CD4-positive, alpha-beta T cell treated with Interleukin-15 for 4 hours (primary cell): ENCODE data around the gene PTPN1.
"Not testable (repeated sequence)": the region's sequence is repeated elsewhere in the genome, so short reads cannot be mapped to it uniquely, and the experiment has no call there.

ENCODE experiments used
- DNase-seq: peaks from one replicate; pipeline ENCODE4 v3.0.0-alpha.2; 2020; ENCODE audit warnings: low spot score

PTPN1 gene

DNA sequence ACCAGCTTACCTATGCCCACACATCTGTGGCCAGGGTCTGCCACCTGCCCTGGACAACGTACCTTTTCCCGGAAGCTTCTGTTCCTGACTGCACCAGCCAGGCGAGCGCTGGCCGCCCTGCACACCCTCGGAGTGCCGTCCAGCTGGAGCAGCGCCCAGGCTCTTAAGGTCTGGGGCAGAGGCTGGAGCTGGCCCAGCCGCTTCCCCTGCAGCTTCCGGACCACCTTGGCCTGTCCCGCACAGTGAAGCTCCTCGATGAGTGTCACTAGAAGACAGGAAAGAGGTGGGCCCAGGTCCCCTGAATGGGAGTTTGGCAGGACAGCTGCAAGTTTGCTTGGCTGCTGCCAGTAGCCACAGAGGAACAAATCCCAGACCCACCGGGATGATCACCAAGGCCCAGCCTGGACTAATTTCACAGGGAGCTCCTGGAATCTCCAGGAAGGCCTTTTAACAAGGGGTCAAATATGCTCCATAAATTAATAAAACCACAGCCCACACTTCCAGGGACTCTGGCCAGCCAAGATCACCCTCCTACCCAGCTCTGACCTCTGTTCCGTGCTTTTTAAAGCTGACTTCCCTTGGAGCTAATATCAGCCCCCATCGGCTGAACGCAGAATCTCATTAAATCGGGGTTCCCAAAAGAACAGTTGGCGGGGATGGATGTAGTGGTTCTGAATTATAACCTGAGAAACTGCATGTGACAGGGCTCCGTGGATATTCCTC, 82.3 kb downstream of the PTPN1 start:
- no peak for DNase-seq

DNA sequence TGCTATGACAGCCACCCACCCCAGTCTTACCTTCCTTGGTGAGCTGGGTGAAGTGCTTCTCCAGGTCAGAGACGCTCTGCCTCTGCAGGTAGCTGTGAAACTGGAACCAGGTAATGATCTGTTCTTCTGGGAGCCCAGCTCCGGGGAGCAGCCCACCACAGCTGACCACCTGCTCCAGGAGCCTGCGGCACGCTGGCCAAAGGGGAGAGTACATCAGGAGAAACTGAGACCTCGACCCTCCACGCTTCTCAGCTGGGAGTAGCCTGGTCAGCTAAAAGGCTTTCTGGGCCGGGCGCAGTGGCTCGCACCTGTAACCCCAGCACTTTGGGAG, 82.8 kb downstream of the PTPN1 start:
- no peak for DNase-seq

DNA sequence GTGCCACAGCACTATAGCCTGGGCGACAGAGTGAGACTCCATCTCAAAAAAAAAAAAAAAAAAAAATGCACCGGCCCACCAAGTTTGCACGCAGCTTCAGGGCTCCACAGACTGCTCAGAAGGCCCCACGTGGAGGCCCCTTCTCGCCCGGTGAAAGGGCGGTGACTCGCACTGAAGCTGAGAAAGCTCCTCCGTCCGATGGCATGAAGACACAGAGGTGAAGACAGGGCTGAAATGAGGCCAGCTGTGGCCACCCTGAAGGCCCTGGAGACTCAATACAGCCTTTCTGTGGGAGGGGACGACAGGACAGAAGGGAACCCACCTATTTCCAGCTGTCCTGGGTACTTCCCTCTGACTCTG, 84.0 kb downstream of the PTPN1 start:
- no peak for DNase-seq

DNA sequence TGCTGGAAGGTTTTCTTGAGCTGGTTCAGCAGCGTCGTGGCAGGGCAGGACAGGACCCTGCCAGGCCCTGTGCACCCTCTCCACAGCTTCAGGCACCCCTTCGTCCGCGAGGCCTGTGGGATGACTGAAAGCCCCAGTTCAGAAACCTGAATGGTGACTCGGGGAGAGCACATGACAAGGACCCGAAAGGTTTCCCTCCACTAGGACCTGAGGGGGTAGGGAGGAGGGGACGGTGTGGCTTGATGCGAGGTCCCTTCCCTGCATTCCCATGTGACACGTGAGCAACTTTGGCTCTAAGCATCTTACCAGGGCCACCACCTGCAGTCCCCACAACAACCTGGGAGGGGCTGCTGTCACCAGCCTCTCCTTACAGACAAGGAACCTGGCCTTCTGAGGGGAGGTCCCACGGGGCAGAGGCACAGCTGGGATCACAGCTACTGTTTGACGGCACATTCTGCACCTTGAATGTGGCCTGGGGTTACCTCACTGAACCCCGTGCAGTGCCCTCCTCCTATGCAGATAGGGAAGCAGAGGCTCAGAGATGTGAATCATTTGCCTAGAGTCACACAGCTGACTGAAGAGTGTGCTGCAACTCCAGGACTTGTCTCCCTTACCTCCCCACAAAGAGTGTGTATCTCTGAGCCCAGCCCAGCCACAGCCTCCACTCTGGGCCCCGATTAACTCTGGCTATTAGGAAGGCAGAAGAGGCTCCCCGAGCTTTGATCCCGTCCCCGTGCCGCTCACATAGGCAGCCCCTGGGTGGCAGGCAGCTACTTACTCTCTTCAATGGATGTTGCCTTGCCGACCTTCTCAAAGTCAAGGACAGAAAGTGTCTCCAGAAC, 84.6 kb downstream of the PTPN1 start:
- no peak for DNase-seq

DNA sequence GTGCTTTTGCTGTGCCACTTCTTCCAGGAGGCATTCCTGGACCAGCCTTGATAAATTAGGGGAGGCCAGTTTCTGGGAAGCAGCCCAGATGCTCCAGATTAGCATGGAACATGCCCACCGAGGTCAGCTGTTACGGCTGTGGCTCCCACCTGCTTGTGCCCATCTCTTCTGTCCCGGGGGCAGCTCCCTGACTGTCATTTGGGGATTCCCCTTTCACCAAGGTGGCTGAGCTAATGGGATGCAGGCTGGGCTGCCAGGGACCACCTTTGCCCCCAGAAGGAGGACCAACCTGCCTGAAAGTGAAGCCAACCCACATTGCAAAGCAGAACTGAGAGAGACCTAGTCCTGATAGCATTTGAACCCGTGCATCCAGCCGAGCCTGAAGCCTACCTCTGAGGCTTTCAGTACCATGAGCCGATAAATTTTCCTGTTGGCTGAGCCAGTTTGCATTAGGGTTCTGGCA, 85.3 kb downstream of the PTPN1 start:
- DNase-seq = no peak

DNA sequence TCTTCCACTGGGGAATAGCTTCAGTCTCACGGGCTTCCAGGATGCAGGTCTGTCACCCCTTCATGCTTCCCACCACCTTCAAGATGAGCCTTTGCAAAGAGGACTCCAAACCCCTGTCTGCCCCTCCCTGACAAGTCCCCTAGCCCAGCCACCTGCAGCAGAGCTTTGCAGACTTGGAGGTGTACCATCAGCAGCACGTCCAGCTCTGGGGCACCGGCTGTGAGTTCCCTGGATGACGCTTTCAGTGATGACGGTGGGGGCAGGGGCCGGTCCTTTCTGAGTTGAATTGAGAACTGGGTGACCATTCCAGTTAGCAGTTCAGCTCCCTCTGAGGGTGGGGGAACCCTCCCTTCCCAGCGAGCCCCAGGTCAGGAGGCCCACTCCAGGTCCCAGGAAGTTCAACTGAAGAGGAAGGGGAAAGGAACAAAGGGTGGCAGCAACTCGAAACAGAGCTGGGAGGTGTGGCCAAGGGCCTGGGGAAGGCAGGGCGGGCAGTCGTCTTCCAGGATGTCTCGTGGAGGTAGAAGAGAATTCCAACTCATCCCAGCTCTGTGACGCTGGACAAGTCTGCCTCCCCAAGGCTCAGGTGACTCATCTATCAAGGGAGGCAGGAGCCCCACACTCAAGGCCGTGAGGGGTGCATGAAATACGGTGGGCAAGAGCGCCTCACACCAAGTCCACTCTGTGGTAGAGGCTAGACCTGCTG, 86.0 kb downstream of the PTPN1 start:
- no peak for DNase-seq

DNA sequence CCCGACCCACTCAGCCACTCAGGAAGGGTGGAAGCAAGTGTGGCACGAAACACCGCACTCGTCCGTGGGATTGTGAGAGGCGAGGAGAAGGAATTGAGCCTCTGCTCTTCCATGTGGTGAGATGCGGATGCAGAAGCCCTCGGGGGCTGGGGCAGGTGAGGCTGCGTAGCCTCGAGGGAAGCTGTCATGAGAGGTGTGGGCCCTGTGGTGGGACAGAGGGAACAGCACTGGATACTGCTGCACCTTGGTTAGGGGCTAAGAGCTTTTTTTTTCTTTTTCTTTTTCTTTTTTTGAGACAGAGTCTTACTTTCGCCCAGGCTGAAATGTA, 86.5 kb downstream of the PTPN1 start:
- DNase-seq = no peak

DNA sequence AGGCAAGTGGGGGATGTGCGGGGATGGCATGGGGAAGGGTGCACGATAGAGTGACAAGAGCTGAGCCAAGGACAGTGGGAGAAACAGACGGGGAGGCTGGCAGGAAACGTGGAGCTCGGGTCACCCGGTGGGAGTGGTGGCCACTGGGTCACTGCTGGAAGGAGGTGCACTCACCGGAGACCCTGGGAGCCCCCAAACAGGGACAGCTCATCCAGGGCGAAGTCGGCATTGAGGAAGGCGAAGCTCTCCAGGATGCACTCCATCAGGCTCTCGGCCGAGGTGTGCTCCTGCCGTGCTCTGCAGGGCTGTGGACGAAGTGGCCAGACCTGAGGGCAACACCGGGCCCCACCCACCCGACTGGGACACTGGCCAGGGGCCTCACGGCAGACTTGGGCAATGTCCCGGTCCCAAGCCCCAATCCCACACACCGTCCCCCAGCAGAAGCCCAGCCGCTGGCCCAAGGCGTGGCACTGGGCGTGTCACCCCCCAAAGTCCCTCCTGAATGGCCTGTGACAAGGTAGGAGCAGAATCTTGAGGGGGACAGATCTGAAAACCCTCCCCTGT, 87.3 kb downstream of the PTPN1 start:
- DNase-seq = no peak

DNA sequence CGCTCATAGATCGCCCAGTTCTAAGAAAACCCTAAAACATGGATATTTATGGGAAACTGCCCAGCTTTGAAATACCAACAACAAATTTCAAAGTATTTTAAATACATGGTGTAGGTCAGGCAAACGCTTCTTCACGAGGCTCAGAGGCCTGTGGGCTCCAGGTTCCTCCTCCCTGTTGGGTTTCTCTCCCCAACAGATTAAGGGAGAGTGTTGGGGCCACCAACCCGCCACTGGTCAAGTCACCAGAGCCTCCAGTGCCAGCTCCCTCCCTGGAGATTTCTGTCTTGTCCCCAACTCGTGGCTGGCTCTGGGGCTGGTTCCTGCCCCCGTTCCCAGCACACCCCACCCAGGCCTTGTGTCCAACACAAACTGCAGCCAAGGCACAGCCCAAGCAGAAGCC, 87.9 kb downstream of the PTPN1 start:
- DNase-seq = no peak

DNA sequence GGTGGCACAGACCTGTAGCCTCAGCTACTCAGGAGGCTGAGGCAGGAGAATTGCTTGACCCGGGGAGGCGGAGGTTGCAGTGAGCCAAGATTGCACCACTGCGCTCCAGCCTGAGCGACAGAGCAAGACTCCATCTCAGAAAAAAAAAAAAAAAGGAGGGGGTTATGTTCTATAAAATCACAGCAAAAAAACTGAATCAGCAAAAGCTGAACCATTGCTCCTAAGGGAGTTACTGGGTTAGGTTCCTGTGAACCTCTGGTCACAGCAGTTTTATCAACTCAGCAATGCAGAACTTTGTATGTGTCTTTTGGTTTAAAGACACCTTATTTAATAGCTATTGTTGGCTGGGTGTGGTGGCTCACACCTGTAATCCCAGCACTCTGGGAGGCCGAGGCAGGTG, 88.6 kb downstream of the PTPN1 start:
- not testable (repeated sequence) for DNase-seq

DNA sequence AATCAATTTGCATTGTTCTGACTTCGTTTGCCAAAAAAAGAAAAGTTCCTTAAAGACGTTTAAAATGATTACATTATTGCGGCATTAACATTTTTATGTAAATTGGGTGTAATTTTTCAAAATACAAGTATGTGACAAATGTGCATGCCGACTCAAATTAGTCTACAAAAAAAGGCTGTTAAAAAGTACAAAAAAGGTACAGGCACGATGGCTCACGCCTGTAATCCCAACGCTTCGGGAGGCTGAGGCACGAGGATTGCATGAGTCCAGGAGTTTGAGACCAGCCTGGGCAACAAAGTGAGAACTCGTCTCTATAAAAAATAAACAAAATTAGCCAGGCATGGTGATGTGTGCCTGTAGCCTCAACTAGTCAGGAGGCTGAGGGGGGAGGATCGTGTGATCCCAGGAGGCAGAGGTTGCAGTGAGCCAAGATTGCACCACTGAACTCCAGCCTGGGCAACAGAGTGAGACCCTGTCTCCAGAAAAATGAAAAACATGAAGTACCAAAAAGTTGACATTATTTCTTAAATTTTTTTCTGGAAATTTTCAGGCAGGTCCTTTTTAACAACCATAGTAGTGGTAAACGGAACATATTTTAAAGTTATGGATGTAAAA, 90.2 kb downstream of the PTPN1 start:
- no peak for DNase-seq

DNA sequence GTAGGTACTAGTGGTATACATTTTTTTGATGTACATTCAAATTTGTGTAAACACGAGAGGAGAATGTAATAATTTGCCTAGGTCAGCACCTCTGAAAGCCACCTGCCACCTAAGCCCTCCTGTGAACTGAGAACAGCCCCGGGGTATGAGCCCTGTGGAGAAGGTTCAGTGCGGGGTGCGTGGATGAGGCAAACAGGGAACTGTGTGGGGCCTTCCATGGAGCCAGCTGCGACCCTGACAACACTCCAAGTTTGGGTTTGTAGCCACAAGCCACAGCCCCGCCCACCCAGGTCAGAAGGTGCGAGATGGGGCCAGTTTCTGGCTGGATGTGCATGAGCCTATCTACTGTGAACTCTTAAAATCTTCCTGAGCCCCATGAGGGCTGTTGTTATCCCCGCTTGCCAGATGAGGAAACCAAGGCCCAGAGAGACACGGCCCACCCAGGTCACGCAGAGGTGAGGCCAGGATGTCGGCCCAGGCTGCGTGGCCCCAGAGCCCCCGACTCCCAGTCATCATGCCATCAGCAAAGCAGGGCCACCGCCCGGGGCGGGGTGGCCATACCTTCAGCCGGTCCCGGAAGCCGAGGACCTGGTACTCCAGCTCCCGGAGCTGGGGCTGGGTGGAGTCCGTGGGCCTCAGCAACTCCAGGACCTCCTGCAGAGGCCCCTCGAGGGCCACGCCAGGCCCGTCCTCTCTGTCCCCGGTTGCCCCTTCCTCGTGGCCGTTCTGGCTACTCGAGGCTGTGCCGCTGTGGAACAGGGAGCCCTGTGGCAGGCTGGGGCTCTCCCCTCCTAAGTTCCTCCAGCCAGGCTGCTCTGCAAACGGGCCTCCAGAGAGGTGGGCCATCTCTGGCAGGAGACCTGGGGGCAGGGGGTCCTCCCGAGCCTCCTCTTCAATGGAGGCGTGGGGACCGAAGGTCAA, 91.6 kb downstream of the PTPN1 start:
- no peak for DNase-seq

DNA sequence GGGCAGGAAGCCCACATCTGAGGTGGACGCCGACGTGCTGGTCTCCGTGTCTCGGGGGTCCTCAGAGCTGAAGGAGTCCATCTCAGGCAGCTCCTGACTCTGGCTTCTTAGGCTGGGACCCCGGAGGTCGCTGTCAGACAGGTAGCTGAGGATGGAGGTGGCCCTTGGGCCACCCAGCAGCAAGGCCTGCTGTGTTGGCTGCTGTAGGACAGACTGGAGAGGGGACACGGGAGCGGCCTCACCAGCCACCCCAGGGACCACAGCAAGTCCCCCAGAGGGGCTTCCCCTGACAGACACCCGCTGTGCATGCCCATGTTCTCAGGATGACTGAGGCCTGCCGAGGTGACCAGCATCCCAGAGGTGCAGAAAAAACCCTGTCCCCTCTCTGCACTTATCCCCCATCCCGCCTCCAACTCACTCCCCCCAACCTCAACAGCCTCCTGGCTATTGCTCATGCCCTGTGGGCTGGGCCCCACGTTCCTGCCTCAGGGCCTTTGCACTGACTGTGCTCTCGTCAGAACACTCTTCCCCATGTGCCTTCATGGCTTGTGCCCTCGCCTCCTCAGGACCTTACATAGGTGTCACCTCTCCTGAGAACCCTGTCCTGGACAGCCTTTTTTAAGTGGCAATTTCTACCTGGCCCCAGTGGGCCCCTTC, 92.4 kb downstream of the PTPN1 start:
- DNase-seq = no peak

DNA sequence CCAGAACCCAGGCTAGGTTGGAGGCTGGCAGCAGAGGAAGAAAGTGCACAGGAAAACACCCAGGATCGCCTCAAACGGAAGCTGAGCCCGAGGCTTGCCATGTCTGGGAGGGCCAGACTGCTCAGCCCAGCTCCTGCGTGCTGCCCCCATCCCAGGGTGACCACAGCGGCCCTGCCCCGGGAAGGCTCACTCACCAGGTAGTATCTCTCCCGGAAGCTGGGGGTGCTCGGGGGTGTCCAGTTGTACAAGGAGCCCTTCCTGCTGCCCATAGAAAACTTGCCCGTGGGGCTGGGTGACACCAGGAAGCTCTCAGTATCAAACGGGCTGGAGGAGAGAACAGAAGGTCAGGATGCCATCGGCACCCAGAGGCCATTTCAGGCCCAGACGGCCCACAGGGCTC, 94.3 kb downstream of the PTPN1 start:
- DNase-seq = no peak

DNA sequence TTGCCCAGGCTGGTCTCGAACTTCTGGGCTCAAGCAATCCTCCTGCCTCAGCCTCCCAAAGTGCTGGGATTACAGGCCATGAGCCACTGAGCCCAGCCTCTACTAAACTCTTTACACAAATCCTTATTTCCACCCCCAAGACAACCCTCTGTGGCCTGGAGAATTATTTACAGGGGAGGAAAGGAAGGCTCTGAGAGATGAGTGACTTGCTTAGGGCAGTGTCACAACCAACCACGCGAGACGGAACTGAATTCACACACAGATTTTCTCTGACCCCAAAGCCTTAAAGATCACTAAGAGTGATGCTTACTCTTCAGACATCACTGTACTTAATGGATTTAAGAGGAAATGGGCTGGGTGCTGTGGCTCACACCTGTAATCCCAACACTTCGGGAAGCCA, 95.0 kb downstream of the PTPN1 start:
- no peak for DNase-seq

DNA sequence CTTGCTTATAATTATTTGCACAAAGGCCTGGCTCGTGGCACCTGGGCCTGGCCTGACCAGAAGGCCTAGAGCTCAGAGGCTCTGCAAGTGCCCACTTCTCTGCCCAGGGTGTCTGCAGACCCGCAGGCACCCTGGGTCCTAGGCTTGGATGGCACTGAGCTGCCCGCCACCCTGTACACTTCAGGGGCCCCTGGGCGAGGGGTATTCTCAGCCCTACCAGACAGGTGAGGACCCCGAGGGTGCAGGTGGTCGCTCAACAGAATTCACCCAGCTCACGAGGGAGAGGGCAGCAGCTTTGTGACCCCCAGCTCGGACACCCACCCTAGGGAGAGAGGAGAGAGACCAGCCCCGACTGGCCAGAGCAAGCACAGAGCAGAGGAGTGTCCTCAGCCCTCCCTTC, 97.3 kb downstream of the PTPN1 start:
- DNase-seq = no peak

DNA sequence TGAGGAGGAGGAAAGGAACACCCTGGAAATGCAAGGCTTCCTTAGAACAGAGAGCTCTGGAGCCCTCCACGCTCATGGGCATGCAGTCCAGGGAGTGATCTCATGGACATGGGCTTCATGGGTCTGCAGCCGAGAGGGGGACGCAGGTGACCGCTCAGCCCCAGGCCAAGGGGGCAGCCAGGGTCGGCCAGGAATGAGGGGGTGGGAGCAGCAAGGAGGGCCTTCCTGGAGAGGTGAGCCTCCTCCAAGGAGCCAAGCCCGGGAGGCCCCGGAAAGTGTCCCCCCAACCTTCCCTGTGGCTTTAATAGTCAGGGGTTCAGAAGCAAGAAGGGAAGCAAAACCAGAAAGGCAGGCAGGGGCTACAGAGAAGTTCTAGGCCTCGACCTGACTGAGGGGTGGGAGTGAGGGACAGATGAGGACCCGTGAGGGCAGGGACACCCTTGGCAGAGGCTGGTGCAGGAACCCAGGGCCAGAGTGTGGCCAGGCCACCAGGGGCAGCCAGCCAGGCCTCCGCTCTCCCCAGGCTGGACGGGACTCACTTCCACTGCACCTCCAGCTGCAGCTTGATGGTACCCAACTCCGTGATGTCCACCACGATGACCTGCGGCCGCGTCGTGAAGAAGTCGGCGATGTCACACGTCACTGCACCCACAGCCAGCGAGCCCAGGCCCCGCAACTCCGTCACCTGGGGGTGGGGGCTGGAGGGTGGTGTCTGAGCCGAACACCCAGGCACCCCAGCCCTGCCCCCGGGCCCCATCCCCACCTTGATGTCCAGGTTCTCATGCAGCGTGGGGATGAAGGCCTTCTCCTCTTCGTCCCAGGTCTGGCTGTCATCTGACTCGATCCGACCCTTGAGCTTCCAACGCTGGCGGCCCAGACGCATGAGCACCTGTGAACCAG, 97.9 kb downstream of the PTPN1 start:
- no peak for DNase-seq

DNA sequence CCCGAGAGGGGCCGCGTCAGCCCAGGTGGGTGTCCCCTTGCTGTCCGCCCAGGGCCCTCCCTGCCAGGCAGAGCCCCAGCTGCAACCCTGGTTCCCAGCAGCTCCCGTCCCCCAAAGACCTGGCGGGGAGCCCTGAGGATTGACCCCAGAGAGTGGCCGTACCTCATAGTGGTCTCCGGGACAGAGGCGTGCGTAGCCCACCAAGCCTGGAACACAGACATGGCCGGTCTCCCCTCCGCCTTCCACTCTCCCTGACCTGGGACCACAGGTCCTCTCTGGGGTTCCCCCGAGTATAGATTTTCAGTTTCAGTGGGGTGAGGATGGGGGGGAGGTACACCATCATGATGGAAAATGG, 98.5 kb downstream of the PTPN1 start:
- DNase-seq = no peak

DNA sequence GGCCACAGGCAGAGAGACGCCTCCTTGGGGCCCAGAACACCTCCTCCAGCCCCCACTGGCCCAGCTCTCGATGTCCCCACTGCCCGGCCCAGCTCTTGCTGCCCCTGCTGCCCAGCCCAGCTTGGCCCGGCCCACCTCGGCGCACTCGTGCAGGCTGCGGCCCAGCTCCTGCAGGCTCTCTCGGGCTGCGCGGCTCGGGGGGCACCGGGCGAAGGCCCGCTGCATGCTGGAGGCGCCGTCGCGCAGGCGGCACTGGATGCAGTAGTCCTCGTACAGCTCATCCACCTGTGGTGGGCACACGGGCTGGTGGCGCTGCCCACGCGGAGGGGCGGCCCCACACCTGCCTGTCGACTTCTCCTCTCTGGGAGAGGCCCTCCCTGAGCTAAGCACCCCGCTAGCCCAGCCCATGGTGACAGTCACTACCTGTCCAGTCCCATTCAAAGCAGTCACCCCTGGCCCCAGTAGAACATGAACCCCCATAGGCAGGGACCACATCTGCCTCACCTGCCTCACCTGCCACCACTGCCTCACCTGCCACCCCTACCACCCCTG, 99.3 kb downstream of the PTPN1 start:
- DNase-seq = no peak
